ENCODE data around the gene ICE2.

ICE2 gene

GRCh38 chr15:60379525-60380274, 99.2 kb downstream of the ICE2 start:
- no peak overlapping the region for H3K4me3 ChIP-seq (ENCODE audit: low read length)
- DNase-seq (ENCODE audit: low read depth), result peak; percentile 82
- TF ChIP-seq, protein P1, sequence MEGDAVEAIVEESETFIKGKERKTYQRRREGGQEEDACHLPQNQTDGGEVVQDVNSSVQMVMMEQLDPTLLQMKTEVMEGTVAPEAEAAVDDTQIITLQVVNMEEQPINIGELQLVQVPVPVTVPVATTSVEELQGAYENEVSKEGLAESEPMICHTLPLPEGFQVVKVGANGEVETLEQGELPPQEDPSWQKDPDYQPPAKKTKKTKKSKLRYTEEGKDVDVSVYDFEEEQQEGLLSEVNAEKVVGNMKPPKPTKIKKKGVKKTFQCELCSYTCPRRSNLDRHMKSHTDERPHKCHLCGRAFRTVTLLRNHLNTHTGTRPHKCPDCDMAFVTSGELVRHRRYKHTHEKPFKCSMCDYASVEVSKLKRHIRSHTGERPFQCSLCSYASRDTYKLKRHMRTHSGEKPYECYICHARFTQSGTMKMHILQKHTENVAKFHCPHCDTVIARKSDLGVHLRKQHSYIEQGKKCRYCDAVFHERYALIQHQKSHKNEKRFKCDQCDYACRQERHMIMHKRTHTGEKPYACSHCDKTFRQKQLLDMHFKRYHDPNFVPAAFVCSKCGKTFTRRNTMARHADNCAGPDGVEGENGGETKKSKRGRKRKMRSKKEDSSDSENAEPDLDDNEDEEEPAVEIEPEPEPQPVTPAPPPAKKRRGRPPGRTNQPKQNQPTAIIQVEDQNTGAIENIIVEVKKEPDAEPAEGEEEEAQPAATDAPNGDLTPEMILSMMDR (IDR thresholded peaks at IDR 0.05; ENCODE audit: insufficient read depth, low read depth, low read length, missing control alignments), result no peak

GRCh38 chr15:60379185-60379524, 99.8 kb downstream of the ICE2 start:
- TF ChIP-seq, protein P1 (IDR thresholded peaks at IDR 0.05; ENCODE audit: insufficient read depth, low read depth, low read length, missing control alignments), result no peak
- no peak overlapping the region for H3K4me3 ChIP-seq (ENCODE audit: low read length)
- DNase-seq (ENCODE audit: low read depth), result no peak

- DNase-seq (ENCODE audit: low read depth), result no peak
- H3K4me3 ChIP-seq (ENCODE audit: low read length), result no peak overlapping the region
- TF ChIP-seq, protein P1 (IDR thresholded peaks at IDR 0.05; ENCODE audit: insufficient read depth, low read depth, low read length, missing control alignments), result no peak
Measured at GRCh38 chr15:60376677-60377095, 102.3 kb downstream of the ICE2 start.

DNA sequence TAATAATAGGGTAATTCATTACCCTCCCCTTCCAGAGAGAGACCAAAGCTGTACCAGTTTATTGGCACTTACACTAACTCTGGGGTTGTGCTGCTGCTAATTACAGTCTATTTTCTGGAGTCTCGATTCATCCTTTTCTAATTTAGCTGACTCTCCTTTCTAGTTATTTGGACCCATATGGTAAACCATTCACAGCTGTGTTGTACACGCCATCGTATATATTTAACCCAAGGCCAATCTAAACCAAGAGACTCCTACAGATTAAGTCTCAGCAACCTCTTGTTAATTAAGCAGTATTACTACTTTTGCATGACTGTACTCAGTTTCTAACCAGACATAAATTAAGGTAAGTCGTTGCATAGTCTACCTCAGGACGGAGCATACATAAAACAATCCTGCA, 103.6 kb downstream of the ICE2 start:
- TF ChIP-seq, protein P1 (IDR thresholded peaks at IDR 0.05; ENCODE audit: insufficient read depth, low read depth, low read length, missing control alignments), result no peak
- no peak for DNase-seq (ENCODE audit: low read depth)
- H3K4me3 ChIP-seq (ENCODE audit: low read length), result no peak overlapping the region

DNA sequence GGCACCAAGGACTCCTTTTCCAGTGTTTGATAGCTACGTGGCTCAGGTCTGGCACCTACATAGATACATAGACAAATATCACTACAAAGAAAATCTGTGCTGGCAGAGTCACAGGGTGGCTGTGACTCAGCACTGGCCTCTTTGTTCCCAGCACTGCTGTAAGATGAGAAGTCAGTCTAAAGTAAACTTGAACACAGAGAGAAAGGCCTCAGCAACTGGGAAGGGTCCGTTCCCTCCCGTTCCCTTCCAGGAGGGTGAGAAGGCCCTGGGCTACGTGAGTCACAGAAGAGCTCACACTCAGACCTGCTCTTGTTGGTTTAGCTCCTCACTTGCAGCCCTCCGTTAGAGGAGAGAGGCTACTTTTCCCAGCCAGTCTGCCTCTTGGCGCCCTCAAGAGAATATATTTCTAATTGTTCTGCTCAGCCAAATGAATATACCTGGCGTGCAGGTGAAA, 104.3 kb downstream of the ICE2 start:
- TF ChIP-seq, protein P1 (IDR thresholded peaks at IDR 0.05; ENCODE audit: insufficient read depth, low read depth, low read length, missing control alignments), result no peak
- peak; percentile 97 for DNase-seq (ENCODE audit: low read depth)

DNA sequence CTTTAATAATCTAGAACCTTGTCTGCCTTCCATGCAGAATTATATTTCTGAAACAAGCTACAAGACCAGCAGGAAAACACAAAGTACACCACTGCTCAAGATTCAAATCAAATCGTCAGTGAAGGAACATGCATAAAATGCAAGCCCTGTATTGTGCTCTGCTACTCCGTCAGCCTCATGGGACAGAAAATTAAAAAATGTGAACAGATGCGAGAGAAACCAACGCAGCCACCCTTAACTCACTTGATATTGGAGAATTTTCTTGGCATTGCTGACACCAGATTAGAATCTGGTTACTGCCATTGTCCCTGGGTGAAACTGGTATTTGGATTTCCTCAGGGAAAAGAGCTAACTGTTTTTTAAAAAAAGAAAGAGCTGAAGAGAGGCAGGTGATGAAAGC, 104.7 kb downstream of the ICE2 start:
- no peak for DNase-seq (ENCODE audit: low read depth)
- TF ChIP-seq, protein P1 (IDR thresholded peaks at IDR 0.05; ENCODE audit: insufficient read depth, low read depth, low read length, missing control alignments), result no peak
- H3K4me3 ChIP-seq (ENCODE audit: low read length), result no peak overlapping the region

More for the DNA sequence above, 104.3 kb downstream of the ICE2 start:
- H3K4me3 ChIP-seq (ENCODE audit: low read length), result no peak overlapping the region

- DNase-seq (ENCODE audit: low read depth), result no peak
- no peak overlapping the region for H3K4me3 ChIP-seq (ENCODE audit: low read length)
- TF ChIP-seq, protein P1 (IDR thresholded peaks at IDR 0.05; ENCODE audit: insufficient read depth, low read depth, low read length, missing control alignments), result no peak
Measured at GRCh38 chr15:60373745-60374144, 105.2 kb downstream of the ICE2 start.
